ENCODE measurements around the gene CTSK.

The CTSK gene

GRCh38 chr1:150760013-150760412 lies 48.0 kb downstream of the CTSK start:
- DNase-seq (ENCODE audit: low spot score): no peak

- DNase-seq (ENCODE audit: low spot score): no peak
Measured at GRCh38 chr1:150753416-150753815, 54.6 kb downstream of the CTSK start.

- DNase-seq (ENCODE audit: low spot score): no peak
Measured at GRCh38 chr1:150751443-150751842, 56.6 kb downstream of the CTSK start.

- no peak for DNase-seq (ENCODE audit: low spot score)
Measured at GRCh38 chr1:150749720-150750311, 58.2 kb downstream of the CTSK start.

GRCh38 chr1:150748878-150749719 lies 59.0 kb downstream of the CTSK start:
- DNase-seq (ENCODE audit: low spot score): no peak

Measured in LoVo (cell line).